Tibial artery (tissue), 4 donors: ENCODE data around the gene KMT2A.
A peak's percentile ranks its signal among the peaks of the same experiment; 100 is the strongest.

ENCODE experiments used
- DNase-seq, 2 donors: peaks; one replicate each; pipeline ENCODE4 v3.0.0-alpha.2; 2019
- H3K27ac ChIP-seq, 2 donors: fragments of 200-600 bp; sonication (generic) in 1 of 2; 1 replicate in 1 of 2; 2 replicates in 1 of 2; pipeline ENCODE4 v1.5.1; 2018 to 2019; ENCODE audit warnings: mild to moderate bottlenecking in 1 of 2
- H3K27me3 ChIP-seq, 2 donors: fragments of 200-600 bp; sonication (generic) in 1 of 2; one replicate each; pipeline versions ENCODE4 v1.5.1 to v1.6.0; 2016 to 2019
- H3K36me3 ChIP-seq, 3 donors: fragments of 200-600 bp; sonication (generic) in 2 of 3; one replicate each; pipeline ENCODE4 v1.5.1; 2016 to 2019; ENCODE audit warnings: mild to moderate bottlenecking in 2 of 3
- H3K4me1 ChIP-seq, 4 donors: fragments of 200-600 bp; sonication (generic) in 2 of 4; 1 replicate in 3 of 4; 2 replicates in 1 of 4; pipeline ENCODE4 v1.5.1; 2016 to 2019
- H3K4me3 ChIP-seq, 2 donors: fragments of 200-600 bp; sonication (generic) in 1 of 2; 1 replicate in 1 of 2; 2 replicates in 1 of 2; pipeline ENCODE4 v1.5.1; 2018 to 2019; ENCODE audit warnings: mild to moderate bottlenecking in 2 of 2
- H3K9me3 ChIP-seq, 3 donors: fragments of 200-600 bp; sonication (generic) in 1 of 3; one replicate each; pipeline ENCODE4 v1.5.1; 2016 to 2019
- CTCF ChIP-seq, 2 experiments: fragments of 200-600 bp in 1 of 2; fragments of 450-650 bp in 1 of 2; IDR thresholded peaks; one replicate each; pipeline ENCODE4 v1.5.1; 2017 to 2019; ENCODE audit warnings: antibody characterized with exemption in 2 of 2, mild to moderate bottlenecking in 1 of 2, moderate library complexity in 1 of 2
- intact Hi-C: fragments of 100-400 bp; cut with DNase I; formaldehyde crosslinking; loops from one replicate; pipeline ENCODE4 v1.15.0; 2023; ENCODE audit warnings: low total_unique reads

The KMT2A gene

GRCh38 chr11:118572061-118572980 is 136.0 kb downstream of the KMT2A start, which contains the start of gene ARCN1:
Gene ARCN1, plus strand, starts transcription at chr11:118572409. Its CDS starts 139 bp downstream, at chr11:118572548.
- Histone ChIP-seq H3K27ac (peak within 1 kb of the TSS; percentile 99), H3K9me3 (no peaks in the 10 kb centered on the region), H3K4me1 (peaks cover 0 to 46% (median 21%) of the 10 kb centered on the region in 4 donors), H3K36me3 (no peaks in the 10 kb centered on the region), H3K4me3 (peak within 1 kb of the TSS; percentile 98), H3K27me3 (no peaks in the 10 kb centered on the region)
- intact Hi-C loops: loop anchor here (5.0 kb wide), 1 partner anchor 35 kb away; the partner anchor contains the start of gene PHLDB1
- no peak for TF ChIP-seq CTCF (IDR thresholded peaks at IDR 0.05)
- DNase-seq: peak; percentile 74 to 90

GRCh38 chr11:118572981-118573550 is 136.8 kb downstream of the KMT2A start:
- no peak for DNase-seq
- intact Hi-C loops: loop anchor here (5.0 kb wide), 1 partner anchor 34 kb away; the partner anchor contains the start of gene PHLDB1
- Histone ChIP-seq H3K36me3 (no peaks in the 10 kb centered on the region), H3K27me3 (no peaks in the 10 kb centered on the region), H3K27ac (peak overlapping the region; percentile 99), H3K4me1 (peaks cover 0 to 53% (median 24%) of the 10 kb centered on the region in 4 donors), H3K9me3 (no peaks in the 10 kb centered on the region), H3K4me3 (peak overlapping the region; percentile 98)
- TF ChIP-seq CTCF (IDR thresholded peaks at IDR 0.05): no peak

- no peak for DNase-seq
- intact Hi-C loops: loop anchor here (5.0 kb wide), 1 partner anchor 33 kb away; the partner anchor contains the start of gene PHLDB1
- Histone ChIP-seq H3K4me3 (peak overlapping the region in 1 of 2 donors; percentile 98), H3K27ac (no peak overlapping the region), H3K9me3 (no peaks in the 10 kb centered on the region), H3K27me3 (no peaks in the 10 kb centered on the region), H3K4me1 (peaks cover 0 to 68% (median 24%) of the 10 kb centered on the region in 4 donors), H3K36me3 (no peaks in the 10 kb centered on the region)
- no peak for TF ChIP-seq CTCF (IDR thresholded peaks at IDR 0.05)
Measured at GRCh38 chr11:118574636-118575035, 138.3 kb downstream of the KMT2A start.
